ENCODE data around the gene TSEN2.

DNA sequence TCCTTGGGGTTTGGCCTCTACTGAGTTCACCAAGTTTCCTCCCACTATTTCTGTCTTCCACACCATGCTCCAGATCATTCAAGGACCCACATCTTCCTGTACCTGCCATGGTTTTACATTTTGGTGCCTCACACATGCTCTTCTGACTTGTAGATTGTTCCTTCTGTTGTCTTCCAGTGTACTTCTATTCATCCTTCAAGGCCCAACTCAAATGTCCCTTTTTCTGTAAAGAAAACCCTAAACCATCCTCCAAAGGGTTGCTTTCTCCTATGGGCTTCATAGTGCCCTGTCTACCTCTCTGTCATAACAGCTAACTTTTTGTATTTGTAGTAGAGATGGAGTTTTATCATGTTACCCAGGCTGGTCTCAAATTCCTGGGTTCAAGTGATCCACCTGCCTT, 20.1 kb upstream of the TSEN2 start:
- TF ChIP-seq, protein P1, sequence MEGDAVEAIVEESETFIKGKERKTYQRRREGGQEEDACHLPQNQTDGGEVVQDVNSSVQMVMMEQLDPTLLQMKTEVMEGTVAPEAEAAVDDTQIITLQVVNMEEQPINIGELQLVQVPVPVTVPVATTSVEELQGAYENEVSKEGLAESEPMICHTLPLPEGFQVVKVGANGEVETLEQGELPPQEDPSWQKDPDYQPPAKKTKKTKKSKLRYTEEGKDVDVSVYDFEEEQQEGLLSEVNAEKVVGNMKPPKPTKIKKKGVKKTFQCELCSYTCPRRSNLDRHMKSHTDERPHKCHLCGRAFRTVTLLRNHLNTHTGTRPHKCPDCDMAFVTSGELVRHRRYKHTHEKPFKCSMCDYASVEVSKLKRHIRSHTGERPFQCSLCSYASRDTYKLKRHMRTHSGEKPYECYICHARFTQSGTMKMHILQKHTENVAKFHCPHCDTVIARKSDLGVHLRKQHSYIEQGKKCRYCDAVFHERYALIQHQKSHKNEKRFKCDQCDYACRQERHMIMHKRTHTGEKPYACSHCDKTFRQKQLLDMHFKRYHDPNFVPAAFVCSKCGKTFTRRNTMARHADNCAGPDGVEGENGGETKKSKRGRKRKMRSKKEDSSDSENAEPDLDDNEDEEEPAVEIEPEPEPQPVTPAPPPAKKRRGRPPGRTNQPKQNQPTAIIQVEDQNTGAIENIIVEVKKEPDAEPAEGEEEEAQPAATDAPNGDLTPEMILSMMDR (IDR thresholded peaks at IDR 0.05), result no peak
- no peak for TF ChIP-seq EP300 (IDR thresholded peaks at IDR 0.05; ENCODE audit: low read depth)
- TF ChIP-seq POLR2AphosphoS5 (IDR thresholded peaks at IDR 0.05), result no peak
- no peak for TF ChIP-seq POLR2A (IDR thresholded peaks at IDR 0.05)

All from transverse colon (tissue), 4 donors.